HEK293 (cell line): Measurements from ENCODE around the gene MAP1B.

Experiments
- CTCF ChIP-seq: fragments of 450-650 bp; formaldehyde crosslinking; IDR thresholded peaks from 2 replicates; pipeline ENCODE4 v1.5.1; 2016; ENCODE audit warnings: missing biosample characterization, missing genetic modification characterization
- MEIS1 ChIP-seq: sonication (generic); formaldehyde crosslinking; IDR thresholded peaks from 2 replicates; pipeline ENCODE4 v1.8.1; 2022; ENCODE audit warnings: missing genetic modification reagents, mild to moderate bottlenecking, borderline replicate concordance
- TCF7L2 ChIP-seq: IDR thresholded peaks from 2 replicates; pipeline ENCODE4 v1.6.1; 2011; ENCODE audit warnings: low read depth, mild to moderate bottlenecking, inconsistent platforms, low read length, moderate library complexity, borderline replicate concordance
- ZNF24 ChIP-seq: fragments of 450-650 bp; formaldehyde crosslinking; IDR thresholded peaks from 2 replicates; pipeline ENCODE4 v1.5.1; 2016; ENCODE audit warnings: missing biosample characterization, missing genetic modification characterization
- ZNF335 ChIP-seq: fragments of 450-650 bp; formaldehyde crosslinking; conservative IDR thresholded peaks from 2 replicates; pipeline ENCODE4 v1.5.1; 2016; ENCODE audit warnings: missing biosample characterization, missing genetic modification characterization
- ZNF521 ChIP-seq: fragments of 450-650 bp; formaldehyde crosslinking; IDR thresholded peaks from 2 replicates; pipeline ENCODE4 v1.5.1; 2017; ENCODE audit warnings: missing biosample characterization, mild to moderate bottlenecking, missing genetic modification characterization
- TF ChIP-seq, protein P1 (sequence below): fragments of 450-650 bp; formaldehyde crosslinking; IDR thresholded peaks from 2 replicates; pipeline ENCODE4 v1.5.1; 2016; ENCODE audit warnings: missing biosample characterization, missing genetic modification characterization

DNA sequence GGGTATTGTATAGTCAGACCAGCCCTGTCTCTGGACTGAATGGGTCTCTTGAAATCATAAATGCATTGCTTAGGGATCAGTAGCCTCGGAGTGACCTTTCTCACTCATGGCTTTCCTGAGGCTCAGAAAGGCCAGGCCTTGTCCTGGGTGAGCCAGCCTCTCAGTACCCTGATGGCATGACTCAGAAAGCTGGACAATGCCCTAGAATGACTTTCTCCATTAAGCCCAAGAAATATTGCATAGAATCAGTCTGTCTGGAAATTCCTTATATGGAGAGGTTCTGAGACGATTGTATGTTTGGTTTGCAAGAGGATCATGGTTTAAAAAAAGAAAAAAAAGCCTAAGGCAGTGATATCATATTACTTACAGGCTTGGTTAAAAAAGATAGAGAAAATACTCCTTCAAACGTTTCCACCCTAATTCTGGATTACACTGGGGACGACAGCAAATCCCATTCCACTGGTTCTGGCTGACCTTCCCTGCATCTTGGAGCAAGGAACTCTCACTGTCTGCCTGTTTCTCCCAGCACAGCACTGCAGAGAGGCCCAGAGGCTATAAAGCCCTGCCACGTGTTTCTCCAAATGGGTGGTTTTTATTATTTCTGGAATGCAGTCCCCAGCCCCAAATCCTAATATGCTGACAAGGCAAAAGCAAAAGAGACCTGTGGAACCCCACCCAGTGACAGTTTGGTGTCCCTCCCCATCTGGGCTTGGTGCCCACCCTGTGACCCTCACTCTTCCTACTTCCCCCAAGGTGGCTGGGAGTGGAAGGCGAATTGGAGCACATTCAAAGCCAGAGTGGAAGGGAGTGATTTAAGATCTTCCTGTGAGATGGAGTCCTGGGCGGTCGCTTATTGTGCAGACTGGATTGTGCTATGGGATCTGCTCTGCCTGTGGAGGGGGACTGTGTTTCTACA lies 34.4 kb downstream of the MAP1B start:
- no peak for TF ChIP-seq CTCF (tag by site-specific recombination)
- TF ChIP-seq TCF7L2 = no peak
- no peak for TF ChIP-seq MEIS1 (CRISPR knock-in tag)
- TF ChIP-seq, protein P1, sequence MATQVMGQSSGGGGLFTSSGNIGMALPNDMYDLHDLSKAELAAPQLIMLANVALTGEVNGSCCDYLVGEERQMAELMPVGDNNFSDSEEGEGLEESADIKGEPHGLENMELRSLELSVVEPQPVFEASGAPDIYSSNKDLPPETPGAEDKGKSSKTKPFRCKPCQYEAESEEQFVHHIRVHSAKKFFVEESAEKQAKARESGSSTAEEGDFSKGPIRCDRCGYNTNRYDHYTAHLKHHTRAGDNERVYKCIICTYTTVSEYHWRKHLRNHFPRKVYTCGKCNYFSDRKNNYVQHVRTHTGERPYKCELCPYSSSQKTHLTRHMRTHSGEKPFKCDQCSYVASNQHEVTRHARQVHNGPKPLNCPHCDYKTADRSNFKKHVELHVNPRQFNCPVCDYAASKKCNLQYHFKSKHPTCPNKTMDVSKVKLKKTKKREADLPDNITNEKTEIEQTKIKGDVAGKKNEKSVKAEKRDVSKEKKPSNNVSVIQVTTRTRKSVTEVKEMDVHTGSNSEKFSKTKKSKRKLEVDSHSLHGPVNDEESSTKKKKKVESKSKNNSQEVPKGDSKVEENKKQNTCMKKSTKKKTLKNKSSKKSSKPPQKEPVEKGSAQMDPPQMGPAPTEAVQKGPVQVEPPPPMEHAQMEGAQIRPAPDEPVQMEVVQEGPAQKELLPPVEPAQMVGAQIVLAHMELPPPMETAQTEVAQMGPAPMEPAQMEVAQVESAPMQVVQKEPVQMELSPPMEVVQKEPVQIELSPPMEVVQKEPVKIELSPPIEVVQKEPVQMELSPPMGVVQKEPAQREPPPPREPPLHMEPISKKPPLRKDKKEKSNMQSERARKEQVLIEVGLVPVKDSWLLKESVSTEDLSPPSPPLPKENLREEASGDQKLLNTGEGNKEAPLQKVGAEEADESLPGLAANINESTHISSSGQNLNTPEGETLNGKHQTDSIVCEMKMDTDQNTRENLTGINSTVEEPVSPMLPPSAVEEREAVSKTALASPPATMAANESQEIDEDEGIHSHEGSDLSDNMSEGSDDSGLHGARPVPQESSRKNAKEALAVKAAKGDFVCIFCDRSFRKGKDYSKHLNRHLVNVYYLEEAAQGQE (tag by site-specific recombination) = no peak
- no peak for TF ChIP-seq ZNF521 (tag by site-specific recombination)
- TF ChIP-seq ZNF24 = no peak
- no peak for TF ChIP-seq ZNF335 (tag by site-specific recombination)
